ENCODE results near the gene DIP2C.

The DIP2C gene

GRCh38 chr10:608331-609261 lies 80.9 kb downstream of the DIP2C start:
- DNase-seq (ENCODE audit: low spot score), result no peak
- TF ChIP-seq CTCF (conservative IDR thresholded peaks at IDR 0.05; ENCODE audit: low read depth), result no peak
- POLR2A ChIA-PET (ENCODE audit: low non-redundant PET), result no interaction called here
- CTCF ChIA-PET, result interaction anchor here (0.7 kb wide), 1 partner anchor 10 kb away, joined by 3 read pairs; no protein-coding TSS in a partner anchor
- H3K27ac ChIP-seq, result no peak overlapping the region

- no peak for DNase-seq (ENCODE audit: low spot score)
- no peak for TF ChIP-seq CTCF (conservative IDR thresholded peaks at IDR 0.05; ENCODE audit: low read depth)
- H3K27ac ChIP-seq, result no peak overlapping the region
- ChIA-PET CTCF (no interaction called here), POLR2A (ENCODE audit: low non-redundant PET) (no interaction called here)
Measured at GRCh38 chr10:607545-608185, 81.8 kb downstream of the DIP2C start.

- no peak for TF ChIP-seq CTCF (conservative IDR thresholded peaks at IDR 0.05; ENCODE audit: low read depth)
- DNase-seq (ENCODE audit: low spot score), result no peak
- H3K27ac ChIP-seq, result no peak overlapping the region
- POLR2A ChIA-PET (ENCODE audit: low non-redundant PET), result no interaction called here
- CTCF ChIA-PET, result no interaction called here
Measured at GRCh38 chr10:606762-607544, 82.5 kb downstream of the DIP2C start.

GRCh38 chr10:605632-606325 lies 83.7 kb downstream of the DIP2C start:
- POLR2A ChIA-PET (ENCODE audit: low non-redundant PET), result no interaction called here
- DNase-seq (ENCODE audit: low spot score), result no peak
- no peak for TF ChIP-seq CTCF (conservative IDR thresholded peaks at IDR 0.05; ENCODE audit: low read depth)
- H3K27ac ChIP-seq, result no peak overlapping the region
- CTCF ChIA-PET, result no interaction called here

GRCh38 chr10:604716-605631 lies 84.5 kb downstream of the DIP2C start:
- POLR2A ChIA-PET (ENCODE audit: low non-redundant PET), result no interaction called here
- CTCF ChIA-PET, result interaction anchor here (0.6 to 0.9 kb wide), 2 partner anchors 8 to 181 kb away, joined by 3 to 4 read pairs; no protein-coding TSS in a partner anchor
- DNase-seq (ENCODE audit: low spot score), result no peak
- TF ChIP-seq CTCF (conservative IDR thresholded peaks at IDR 0.05; ENCODE audit: low read depth), result no peak
- H3K27ac ChIP-seq, result no peak overlapping the region
